Peyer's patch (tissue), 4 donors: ENCODE measurements around the gene IL3RA. TPM values are rescaled to one million over a fixed set of nuclear protein-coding genes. Genes with fewer than 3 reads are reported as not detected.
"Not testable (repeated sequence)": the region's sequence is repeated elsewhere in the genome, so short reads cannot be mapped to it uniquely, and the experiment has no call there.

Experiments used
- DNase-seq, 3 donors: peaks; one replicate each; pipeline ENCODE4 v3.0.0-alpha.2; 2017 to 2019
- H3K27ac ChIP-seq, 4 donors: fragments of 200-600 bp; sonication (generic); one replicate each; pipeline ENCODE4 v1.5.1; 2016 to 2019
- H3K27me3 ChIP-seq, 2 donors: fragments of 200-600 bp; sonication (generic); one replicate each; pipeline ENCODE4 v1.5.1; 2019
- H3K36me3 ChIP-seq, 3 donors: fragments of 200-600 bp; sonication (generic); one replicate each; pipeline ENCODE4 v1.5.1; 2016 to 2019
- H3K4me1 ChIP-seq, 4 donors: fragments of 200-600 bp; sonication (generic); one replicate each; pipeline ENCODE4 v1.5.1; 2016 to 2019
- H3K4me3 ChIP-seq, 4 donors: fragments of 200-600 bp; sonication (generic); 1 replicate in 3 of 4; 2 replicates in 1 of 4; pipeline ENCODE4 v1.5.1; 2016 to 2019; ENCODE audit warnings: mild to moderate bottlenecking in 1 of 4
- H3K9me3 ChIP-seq, 4 donors: fragments of 200-600 bp; sonication (generic); one replicate each; pipeline ENCODE4 v1.5.1; 2016 to 2019; ENCODE audit warnings: mild to moderate bottlenecking in 1 of 4
- POLR2A ChIP-seq, 2 donors: fragments of 450-650 bp; IDR thresholded peaks; one replicate each; pipeline ENCODE4 v1.5.1; 2017; ENCODE audit warnings: antibody characterized with exemption in 2 of 2, mild to moderate bottlenecking in 2 of 2, moderate library complexity in 2 of 2
- total RNA-seq, 4 donors: library from RNA; depleted of rRNA; stranded (reverse); fragments of >200 nt; gene quantifications; one replicate each; pipeline ENCODE4 v1.1.0, GENCODE V29; 2016
- TF ChIP-seq, protein P1 (sequence below), 6 experiments: fragments of 450-650 bp in 4 of 6; fragments of 200-600 bp in 2 of 6; sonication (generic) in 1 of 6; IDR thresholded peaks; one replicate each; pipeline ENCODE4 v1.5.1; 2017 to 2019; ENCODE audit warnings: antibody characterized with exemption in 6 of 6, mild to moderate bottlenecking in 3 of 6, moderate library complexity in 1 of 6

Gene IL3RA
- total RNA-seq, 4 donors from 2014 or later: 0.88 to 2.4 (median 1.6) TPM

DNA sequence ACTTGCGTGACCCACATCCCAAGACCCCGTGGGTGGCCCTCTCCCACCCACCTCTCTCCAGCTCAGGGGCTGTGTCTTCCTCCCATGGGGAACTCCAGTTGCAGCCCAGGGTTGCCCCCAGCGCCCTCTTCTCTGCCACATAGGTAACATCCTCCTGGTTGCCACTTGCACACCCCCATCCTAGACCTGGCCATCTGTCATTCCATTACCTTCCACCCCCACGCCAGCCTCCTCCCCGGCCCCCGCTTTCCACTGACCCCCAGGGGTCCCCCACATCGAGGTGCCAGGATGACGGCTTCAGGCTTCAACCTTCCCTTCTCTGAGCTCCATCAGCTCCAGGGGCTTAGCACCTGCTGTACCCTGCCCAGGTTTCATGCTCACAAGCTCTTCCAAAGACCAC is 28.1 kb upstream of the IL3RA start:
- TF ChIP-seq, protein P1, sequence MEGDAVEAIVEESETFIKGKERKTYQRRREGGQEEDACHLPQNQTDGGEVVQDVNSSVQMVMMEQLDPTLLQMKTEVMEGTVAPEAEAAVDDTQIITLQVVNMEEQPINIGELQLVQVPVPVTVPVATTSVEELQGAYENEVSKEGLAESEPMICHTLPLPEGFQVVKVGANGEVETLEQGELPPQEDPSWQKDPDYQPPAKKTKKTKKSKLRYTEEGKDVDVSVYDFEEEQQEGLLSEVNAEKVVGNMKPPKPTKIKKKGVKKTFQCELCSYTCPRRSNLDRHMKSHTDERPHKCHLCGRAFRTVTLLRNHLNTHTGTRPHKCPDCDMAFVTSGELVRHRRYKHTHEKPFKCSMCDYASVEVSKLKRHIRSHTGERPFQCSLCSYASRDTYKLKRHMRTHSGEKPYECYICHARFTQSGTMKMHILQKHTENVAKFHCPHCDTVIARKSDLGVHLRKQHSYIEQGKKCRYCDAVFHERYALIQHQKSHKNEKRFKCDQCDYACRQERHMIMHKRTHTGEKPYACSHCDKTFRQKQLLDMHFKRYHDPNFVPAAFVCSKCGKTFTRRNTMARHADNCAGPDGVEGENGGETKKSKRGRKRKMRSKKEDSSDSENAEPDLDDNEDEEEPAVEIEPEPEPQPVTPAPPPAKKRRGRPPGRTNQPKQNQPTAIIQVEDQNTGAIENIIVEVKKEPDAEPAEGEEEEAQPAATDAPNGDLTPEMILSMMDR (IDR thresholded peaks at IDR 0.05): no peak
- TF ChIP-seq POLR2A (IDR thresholded peaks at IDR 0.05): no peak
- DNase-seq: no peak
- Histone ChIP-seq H3K36me3 (no peaks in the 10 kb centered on the region), H3K9me3 (peaks cover 0 to 7% (median 2%) of the 10 kb centered on the region in 4 donors), H3K27ac (no peak overlapping the region), H3K4me1 (no peaks in the 10 kb centered on the region), H3K27me3 (no peaks in the 10 kb centered on the region), H3K4me3 (no peak overlapping the region)

DNA sequence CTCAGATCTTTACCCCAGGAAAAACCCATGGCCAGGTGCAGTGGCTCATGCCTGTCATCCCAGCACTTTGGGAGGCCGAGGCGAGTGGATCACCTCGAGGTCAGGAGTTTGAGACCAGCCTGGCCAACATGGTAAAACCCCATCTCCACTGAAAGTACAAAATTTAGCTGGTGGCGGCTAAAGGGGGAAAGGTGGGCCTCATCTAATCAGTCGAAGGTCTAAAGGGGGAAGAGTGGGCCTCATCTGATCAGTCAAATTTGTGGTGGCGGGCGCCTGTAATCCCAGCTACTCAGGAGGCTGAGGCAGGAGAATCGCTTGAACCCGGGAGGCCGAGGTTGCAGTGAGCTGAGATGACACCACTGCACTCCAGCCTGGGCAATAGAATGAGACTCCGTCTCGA is 27.7 kb upstream of the IL3RA start:
- not testable (repeated sequence) for DNase-seq, H3K4me3 ChIP-seq, H3K27me3 ChIP-seq, H3K36me3 ChIP-seq, H3K9me3 ChIP-seq, H3K27ac ChIP-seq, H3K4me1 ChIP-seq

DNA sequence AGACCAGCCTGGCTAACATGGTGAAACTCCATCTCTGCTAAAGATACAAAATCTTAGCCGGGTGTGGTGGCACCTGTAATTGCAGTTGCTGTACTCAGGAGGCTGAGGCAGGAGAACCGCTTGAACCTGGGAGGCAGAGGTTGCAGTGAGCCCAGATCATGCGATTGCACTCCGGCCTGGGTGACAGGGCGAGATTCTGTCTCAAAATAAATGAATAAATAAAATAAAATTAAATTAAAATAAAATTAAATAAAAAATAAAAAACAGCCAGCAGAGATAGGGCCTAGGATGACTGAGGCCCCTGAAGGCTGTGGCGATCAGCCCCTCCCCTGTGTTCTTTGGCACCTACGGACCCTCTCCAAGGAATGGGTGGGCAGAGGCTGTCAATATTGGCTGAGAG is 22.8 kb upstream of the IL3RA start:
- Histone ChIP-seq H3K9me3 (no peaks in the 10 kb centered on the region), H3K36me3 (no peaks in the 10 kb centered on the region), H3K27ac (no peak overlapping the region), H3K4me3 (no peak overlapping the region), H3K4me1 (no peaks in the 10 kb centered on the region), H3K27me3 (no peaks in the 10 kb centered on the region)
- no peak for DNase-seq
- TF ChIP-seq, protein P1 (IDR thresholded peaks at IDR 0.05): no peak
- no peak for TF ChIP-seq POLR2A (IDR thresholded peaks at IDR 0.05)

DNA sequence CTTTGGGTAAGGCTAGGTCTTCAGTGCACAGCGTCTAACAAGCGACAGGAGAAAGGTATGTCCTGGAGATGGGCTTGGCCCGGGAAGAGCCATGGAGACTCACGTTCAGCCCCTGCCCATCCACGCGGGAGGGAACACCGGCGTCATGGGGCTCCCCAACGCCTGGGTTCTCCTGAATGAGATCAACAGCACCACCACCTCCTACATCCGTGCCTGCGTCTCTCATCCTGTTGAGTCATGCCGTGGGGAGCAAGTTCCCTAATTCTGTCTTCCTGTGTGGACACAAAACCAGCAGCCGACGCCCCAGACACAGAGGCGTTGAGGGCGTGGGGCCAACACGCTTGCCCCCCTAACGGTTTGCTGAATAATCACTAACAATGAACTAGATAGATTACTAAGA is 20.1 kb upstream of the IL3RA start:
- no peak for TF ChIP-seq POLR2A (IDR thresholded peaks at IDR 0.05)
- TF ChIP-seq, protein P1 (IDR thresholded peaks at IDR 0.05): no peak
- H3K27me3 ChIP-seq: no peaks in the 10 kb centered on the region
- no peaks in the 10 kb centered on the region for H3K9me3 ChIP-seq
- H3K27ac ChIP-seq: no peak overlapping the region
- no peaks in the 10 kb centered on the region for H3K36me3 ChIP-seq
- DNase-seq: peak in 1 of 3 donors; percentile 65
- no peaks in the 10 kb centered on the region for H3K4me1 ChIP-seq
- no peak overlapping the region for H3K4me3 ChIP-seq

DNA sequence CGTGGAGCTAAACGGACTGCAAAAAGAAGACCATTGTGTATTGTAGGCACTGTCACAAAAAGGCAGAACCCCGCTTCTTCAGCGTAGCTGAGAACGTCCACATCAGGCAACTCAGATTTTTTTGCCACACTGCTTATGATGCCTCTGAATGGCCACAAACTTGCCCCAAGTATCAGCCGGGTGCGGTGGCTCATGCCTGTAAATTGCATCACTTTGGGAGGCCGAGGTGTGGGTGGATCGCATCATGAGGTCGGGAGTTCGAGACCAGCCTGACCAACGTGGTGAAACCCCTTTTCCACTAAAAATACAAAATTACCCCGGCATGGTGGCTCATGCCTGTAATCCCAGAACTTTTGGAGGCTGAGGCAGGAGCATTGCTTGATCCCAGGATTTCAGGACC is 14.9 kb upstream of the IL3RA start:
- Histone ChIP-seq H3K4me1 (no peaks in the 10 kb centered on the region), H3K36me3 (no peaks in the 10 kb centered on the region), H3K27me3 (no peaks in the 10 kb centered on the region), H3K4me3 (no peak overlapping the region), H3K27ac (no peak overlapping the region), H3K9me3 (no peaks in the 10 kb centered on the region)
- no peak for DNase-seq
- TF ChIP-seq, protein P1 (IDR thresholded peaks at IDR 0.05): no peak
- no peak for TF ChIP-seq POLR2A (IDR thresholded peaks at IDR 0.05)

DNA sequence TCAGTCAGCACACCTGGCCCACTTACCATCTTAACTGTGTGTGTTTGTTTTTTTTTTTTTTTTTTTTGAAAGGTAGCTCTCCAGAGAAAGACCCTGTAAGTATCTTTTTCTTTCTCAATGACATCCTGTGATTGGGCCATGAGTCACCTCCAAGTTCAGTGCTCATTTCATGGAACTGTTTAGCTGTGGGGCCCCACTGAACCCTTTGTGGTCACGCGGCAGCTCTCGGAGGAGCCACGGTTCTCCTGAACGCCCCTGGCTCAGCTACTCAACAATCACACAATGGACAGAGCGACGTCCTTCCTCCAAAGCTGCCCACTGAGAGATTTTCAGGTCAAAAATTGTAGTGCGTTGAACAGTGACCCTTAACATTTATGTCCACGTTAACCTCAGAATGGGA is 14.2 kb upstream of the IL3RA start:
- TF ChIP-seq, protein P1 (IDR thresholded peaks at IDR 0.05): no peak
- no peak for TF ChIP-seq POLR2A (IDR thresholded peaks at IDR 0.05)
- H3K9me3 ChIP-seq: peaks cover 0 to 6% (median 0%) of the 10 kb centered on the region in 4 donors
- H3K4me1 ChIP-seq: no peaks in the 10 kb centered on the region
- no peak for DNase-seq
- no peaks in the 10 kb centered on the region for H3K27me3 ChIP-seq
- no peaks in the 10 kb centered on the region for H3K36me3 ChIP-seq
- H3K4me3 ChIP-seq: no peak overlapping the region
- H3K27ac ChIP-seq: no peak overlapping the region
